ENCODE measurements around the gene ELL3. TPM values are rescaled to one million over a fixed set of nuclear protein-coding genes. Genes with fewer than 3 reads are reported as not detected.

The ELL3 gene, protein sequence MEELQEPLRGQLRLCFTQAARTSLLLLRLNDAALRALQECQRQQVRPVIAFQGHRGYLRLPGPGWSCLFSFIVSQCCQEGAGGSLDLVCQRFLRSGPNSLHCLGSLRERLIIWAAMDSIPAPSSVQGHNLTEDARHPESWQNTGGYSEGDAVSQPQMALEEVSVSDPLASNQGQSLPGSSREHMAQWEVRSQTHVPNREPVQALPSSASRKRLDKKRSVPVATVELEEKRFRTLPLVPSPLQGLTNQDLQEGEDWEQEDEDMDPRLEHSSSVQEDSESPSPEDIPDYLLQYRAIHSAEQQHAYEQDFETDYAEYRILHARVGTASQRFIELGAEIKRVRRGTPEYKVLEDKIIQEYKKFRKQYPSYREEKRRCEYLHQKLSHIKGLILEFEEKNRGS
- polyA plus RNA-seq (2.2 TPM in 1 of 2 replicates, not detected in the other), polyA minus RNA-seq (not detected in 2 replicates)

DNA sequence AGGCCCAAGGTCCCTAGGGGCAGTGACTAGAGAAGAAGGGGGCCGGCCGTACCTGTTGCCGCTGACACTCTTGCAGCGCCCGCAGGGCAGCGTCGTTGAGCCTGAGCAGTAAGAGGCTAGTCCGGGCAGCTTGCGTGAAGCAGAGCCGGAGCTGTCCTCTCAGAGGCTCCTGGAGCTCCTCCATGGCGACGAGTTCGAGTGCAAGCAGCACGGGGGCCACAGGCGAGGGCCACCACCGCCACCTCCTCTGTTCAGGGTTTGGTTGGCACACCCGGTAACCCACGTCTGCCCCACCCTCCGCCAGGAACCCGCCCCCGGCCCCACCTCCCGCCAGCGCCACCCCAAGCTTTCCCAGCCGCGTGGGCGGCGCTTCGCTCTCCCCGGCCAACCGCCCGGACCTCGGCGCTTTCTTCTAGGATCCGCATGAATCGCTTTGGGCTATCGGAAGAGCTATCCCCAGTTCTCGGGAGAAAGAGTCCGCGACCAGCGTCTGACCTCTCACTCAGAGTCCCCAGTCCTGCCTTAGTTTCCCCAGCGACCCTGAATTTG, at the start of gene ELL3:
ELL3 (minus strand) TSS at position 249 of the 549 bp plus-strand sequence; CDS start at position 184, 65 bp downstream.
- no peak for TF ChIP-seq TAF1 (IDR thresholded peaks at IDR 0.05; ENCODE audit: low read depth)
- TF ChIP-seq RAD21 (conservative IDR thresholded peaks at IDR 0.05): no peak
- TF ChIP-seq, protein P1, sequence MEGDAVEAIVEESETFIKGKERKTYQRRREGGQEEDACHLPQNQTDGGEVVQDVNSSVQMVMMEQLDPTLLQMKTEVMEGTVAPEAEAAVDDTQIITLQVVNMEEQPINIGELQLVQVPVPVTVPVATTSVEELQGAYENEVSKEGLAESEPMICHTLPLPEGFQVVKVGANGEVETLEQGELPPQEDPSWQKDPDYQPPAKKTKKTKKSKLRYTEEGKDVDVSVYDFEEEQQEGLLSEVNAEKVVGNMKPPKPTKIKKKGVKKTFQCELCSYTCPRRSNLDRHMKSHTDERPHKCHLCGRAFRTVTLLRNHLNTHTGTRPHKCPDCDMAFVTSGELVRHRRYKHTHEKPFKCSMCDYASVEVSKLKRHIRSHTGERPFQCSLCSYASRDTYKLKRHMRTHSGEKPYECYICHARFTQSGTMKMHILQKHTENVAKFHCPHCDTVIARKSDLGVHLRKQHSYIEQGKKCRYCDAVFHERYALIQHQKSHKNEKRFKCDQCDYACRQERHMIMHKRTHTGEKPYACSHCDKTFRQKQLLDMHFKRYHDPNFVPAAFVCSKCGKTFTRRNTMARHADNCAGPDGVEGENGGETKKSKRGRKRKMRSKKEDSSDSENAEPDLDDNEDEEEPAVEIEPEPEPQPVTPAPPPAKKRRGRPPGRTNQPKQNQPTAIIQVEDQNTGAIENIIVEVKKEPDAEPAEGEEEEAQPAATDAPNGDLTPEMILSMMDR (IDR thresholded peaks at IDR 0.05; ENCODE audit: poor library complexity, severe bottlenecking): no peak
- no peak for TF ChIP-seq EZH2 (IDR thresholded peaks at IDR 0.05; ENCODE audit: borderline replicate concordance, insufficient read depth, low read length, poor library complexity, severe bottlenecking)
- TF ChIP-seq, protein P2, sequence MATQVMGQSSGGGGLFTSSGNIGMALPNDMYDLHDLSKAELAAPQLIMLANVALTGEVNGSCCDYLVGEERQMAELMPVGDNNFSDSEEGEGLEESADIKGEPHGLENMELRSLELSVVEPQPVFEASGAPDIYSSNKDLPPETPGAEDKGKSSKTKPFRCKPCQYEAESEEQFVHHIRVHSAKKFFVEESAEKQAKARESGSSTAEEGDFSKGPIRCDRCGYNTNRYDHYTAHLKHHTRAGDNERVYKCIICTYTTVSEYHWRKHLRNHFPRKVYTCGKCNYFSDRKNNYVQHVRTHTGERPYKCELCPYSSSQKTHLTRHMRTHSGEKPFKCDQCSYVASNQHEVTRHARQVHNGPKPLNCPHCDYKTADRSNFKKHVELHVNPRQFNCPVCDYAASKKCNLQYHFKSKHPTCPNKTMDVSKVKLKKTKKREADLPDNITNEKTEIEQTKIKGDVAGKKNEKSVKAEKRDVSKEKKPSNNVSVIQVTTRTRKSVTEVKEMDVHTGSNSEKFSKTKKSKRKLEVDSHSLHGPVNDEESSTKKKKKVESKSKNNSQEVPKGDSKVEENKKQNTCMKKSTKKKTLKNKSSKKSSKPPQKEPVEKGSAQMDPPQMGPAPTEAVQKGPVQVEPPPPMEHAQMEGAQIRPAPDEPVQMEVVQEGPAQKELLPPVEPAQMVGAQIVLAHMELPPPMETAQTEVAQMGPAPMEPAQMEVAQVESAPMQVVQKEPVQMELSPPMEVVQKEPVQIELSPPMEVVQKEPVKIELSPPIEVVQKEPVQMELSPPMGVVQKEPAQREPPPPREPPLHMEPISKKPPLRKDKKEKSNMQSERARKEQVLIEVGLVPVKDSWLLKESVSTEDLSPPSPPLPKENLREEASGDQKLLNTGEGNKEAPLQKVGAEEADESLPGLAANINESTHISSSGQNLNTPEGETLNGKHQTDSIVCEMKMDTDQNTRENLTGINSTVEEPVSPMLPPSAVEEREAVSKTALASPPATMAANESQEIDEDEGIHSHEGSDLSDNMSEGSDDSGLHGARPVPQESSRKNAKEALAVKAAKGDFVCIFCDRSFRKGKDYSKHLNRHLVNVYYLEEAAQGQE (IDR thresholded peaks at IDR 0.05; ENCODE audit: borderline replicate concordance): no peak
- TF ChIP-seq MXI1 (conservative IDR thresholded peaks at IDR 0.05; ENCODE audit: poor library complexity, severe bottlenecking): no peak
- TF ChIP-seq SMC3 (conservative IDR thresholded peaks at IDR 0.05; ENCODE audit: poor library complexity): no peak
- TF ChIP-seq EP300 (conservative IDR thresholded peaks at IDR 0.05; ENCODE audit: poor library complexity, severe bottlenecking): no peak
- TF ChIP-seq POLR2AphosphoS5 (IDR thresholded peaks at IDR 0.05): no peak
- Histone ChIP-seq H3K9me2 (ENCODE audit: insufficient read depth, low read length) (no peaks in the 10 kb centered on the region), H4K20me1 (ENCODE audit: insufficient read depth) (no peaks in the 10 kb centered on the region), H3K27ac (ENCODE audit: low read length) (no peak within 1 kb of the TSS), H2AFZ (ENCODE audit: low read depth, low read length) (no peak within 1 kb of the TSS), H3K9me3 (ENCODE audit: low read length) (no peaks in the 10 kb centered on the region), H3K4me2 (ENCODE audit: low read length) (no peak within 1 kb of the TSS), H3K4me3 (ENCODE audit: low read length) (peak within 1 kb of the TSS; percentile 57), H3F3A (ENCODE audit: insufficient read depth, low read length, poor library complexity, severe bottlenecking) (no peaks in the 10 kb centered on the region), H3K36me3 (ENCODE audit: insufficient read depth, low read length) (no peaks in the 10 kb centered on the region), H3K9ac (ENCODE audit: low read length) (no peak within 1 kb of the TSS), H3K27me3 (ENCODE audit: insufficient read depth, low read depth, low read length) (peaks cover 18% of the 10 kb centered on the region), H3K79me2 (replicated peaks; ENCODE audit: insufficient read depth, low read length) (no peaks in the 10 kb centered on the region)

DNA sequence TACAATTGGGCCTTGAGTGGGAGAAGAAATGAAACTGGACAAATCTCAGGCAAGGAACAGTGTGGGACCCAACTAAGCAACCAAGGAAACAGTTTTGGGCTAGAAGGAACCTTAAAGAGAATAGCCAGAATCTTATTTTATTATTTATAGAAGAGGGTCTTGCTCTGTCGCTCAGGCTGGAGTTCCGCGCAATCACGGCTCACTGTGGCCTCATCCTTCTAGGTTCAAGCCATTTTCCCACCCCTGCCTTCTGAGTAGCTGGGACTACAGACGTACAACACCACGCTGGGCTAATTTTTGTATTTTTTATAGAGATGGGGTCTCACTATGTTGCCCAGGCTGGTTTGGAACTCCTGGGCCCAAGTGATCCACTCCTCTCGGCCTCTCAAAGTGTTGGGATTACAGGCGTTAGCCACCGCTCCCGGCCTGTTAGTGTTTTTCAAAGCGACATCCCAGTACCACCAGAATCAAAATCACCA, 49.3 kb upstream of the ELL3 start:
- no peak overlapping the region for H3K27ac ChIP-seq (ENCODE audit: low read length)
- no peak overlapping the region for H3K4me3 ChIP-seq (ENCODE audit: low read length)
- H2AFZ ChIP-seq (ENCODE audit: low read depth, low read length): no peak overlapping the region
- H3K9ac ChIP-seq (ENCODE audit: low read length): no peak overlapping the region
- no peaks in the 10 kb centered on the region for H3F3A ChIP-seq (ENCODE audit: insufficient read depth, low read length, poor library complexity, severe bottlenecking)
- no peaks in the 10 kb centered on the region for H4K20me1 ChIP-seq (ENCODE audit: insufficient read depth)
- no peaks in the 10 kb centered on the region for H3K9me3 ChIP-seq (ENCODE audit: low read length)
- no peak overlapping the region for H3K4me2 ChIP-seq (ENCODE audit: low read length)
- no peaks in the 10 kb centered on the region for H3K27me3 ChIP-seq (ENCODE audit: insufficient read depth, low read depth, low read length)
- TF ChIP-seq EP300 (conservative IDR thresholded peaks at IDR 0.05; ENCODE audit: poor library complexity, severe bottlenecking) (no peak), POLR2AphosphoS5 (IDR thresholded peaks at IDR 0.05) (no peak), SMC3 (conservative IDR thresholded peaks at IDR 0.05; ENCODE audit: poor library complexity) (no peak), RAD21 (conservative IDR thresholded peaks at IDR 0.05) (no peak), MXI1 (conservative IDR thresholded peaks at IDR 0.05; ENCODE audit: poor library complexity, severe bottlenecking) (no peak), TAF1 (IDR thresholded peaks at IDR 0.05; ENCODE audit: low read depth) (no peak), EZH2 (IDR thresholded peaks at IDR 0.05; ENCODE audit: borderline replicate concordance, insufficient read depth, low read length, poor library complexity, severe bottlenecking) (no peak)
- TF ChIP-seq, protein P2 (IDR thresholded peaks at IDR 0.05; ENCODE audit: borderline replicate concordance): no peak
- TF ChIP-seq, protein P1 (IDR thresholded peaks at IDR 0.05; ENCODE audit: poor library complexity, severe bottlenecking): no peak
- H3K79me2 ChIP-seq (replicated peaks; ENCODE audit: insufficient read depth, low read length): peaks cover 21% of the 10 kb centered on the region
- H3K36me3 ChIP-seq (ENCODE audit: insufficient read depth, low read length): no peaks in the 10 kb centered on the region
- no peaks in the 10 kb centered on the region for H3K9me2 ChIP-seq (ENCODE audit: insufficient read depth, low read length)
